CD14-positive monocyte (primary cell): ENCODE measurements around the gene PCYT2. TPM values are rescaled to one million over a fixed set of nuclear protein-coding genes. Genes with fewer than 3 reads are reported as not detected.

ENCODE experiments used
- DNase-seq, 3 donors: peaks; one replicate each; pipeline ENCODE4 v3.0.0-alpha.2; 2011 to 2022
- H2AFZ ChIP-seq: 2 replicates; pipeline ENCODE4 v1.6.0; 2012; ENCODE audit warnings: mild to moderate bottlenecking, low read depth, low read length, inconsistent platforms; ENCODE audit not compliant: insufficient read depth, poor library complexity, severe bottlenecking
- H3K27ac ChIP-seq, 2 donors: 1 replicate in 1 of 2; 2 replicates in 1 of 2; pipeline ENCODE4 v1.5.1; 2012 to 2013; ENCODE audit warnings: low read length in 2 of 2, control low read depth in 1 of 2, inconsistent platforms in 1 of 2, low read depth in 1 of 2, mild to moderate bottlenecking in 1 of 2
- H3K27me3 ChIP-seq, 2 donors: one replicate each; pipeline versions ENCODE4 v1.6.0 to v1.6.1; 2011 to 2013; ENCODE audit warnings: low read length in 2 of 2; ENCODE audit not compliant: control insufficient read depth in 2 of 2, insufficient read depth in 2 of 2
- H3K36me3 ChIP-seq, 2 donors: replicated peaks in 1 of 2; 1 replicate in 1 of 2; 2 replicates in 1 of 2; pipeline versions ENCODE4 v1.5.1 to v1.6.1; 2012 to 2013; ENCODE audit warnings: low read length in 2 of 2, control low read depth in 1 of 2, inconsistent platforms in 1 of 2, mild to moderate bottlenecking in 1 of 2; ENCODE audit not compliant: insufficient read depth in 2 of 2, control insufficient read depth in 1 of 2
- H3K4me1 ChIP-seq, 2 donors: 1 replicate in 1 of 2; 2 replicates in 1 of 2; pipeline versions ENCODE4 v1.5.1 to v1.6.1; 2012 to 2013; ENCODE audit warnings: low read length in 2 of 2, control low read depth in 1 of 2, inconsistent platforms in 1 of 2, mild to moderate bottlenecking in 1 of 2, moderate library complexity in 1 of 2; ENCODE audit not compliant: insufficient read depth in 2 of 2, control insufficient read depth in 1 of 2
- H3K4me2 ChIP-seq: replicated peaks from 2 replicates; pipeline ENCODE3; 2012; ENCODE audit warnings: low read length, moderate library complexity, mild to moderate bottlenecking; ENCODE audit not compliant: poor library complexity, severe bottlenecking; ENCODE audit errors: extremely low read depth
- H3K4me3 ChIP-seq, 3 experiments: fragments of 200-600 bp in 1 of 3; sonication (generic) in 1 of 3; replicated peaks in 1 of 3; 1 replicate in 2 of 3; 2 replicates in 1 of 3; pipeline ENCODE4 v1.5.1; 2011 to 2013; ENCODE audit warnings: low read length in 3 of 3, mild to moderate bottlenecking in 3 of 3, control low read depth in 2 of 3, low read depth in 2 of 3, inconsistent platforms in 1 of 3, moderate library complexity in 1 of 3
- H3K79me2 ChIP-seq: 2 replicates; pipeline ENCODE4 v1.6.0; 2012; ENCODE audit warnings: mild to moderate bottlenecking, control low read depth, inconsistent platforms, low read length, moderate library complexity; ENCODE audit not compliant: insufficient read depth
- H3K9ac ChIP-seq: 2 replicates; pipeline ENCODE4 v1.6.0; 2017; ENCODE audit warnings: low read length, mild to moderate bottlenecking; ENCODE audit not compliant: insufficient read depth, poor library complexity, severe bottlenecking
- H3K9me3 ChIP-seq, 2 donors: replicated peaks in 1 of 2; 1 replicate in 1 of 2; 2 replicates in 1 of 2; pipeline versions ENCODE4 v1.5.1 to v1.6.1; 2012 to 2013; ENCODE audit warnings: low read length in 2 of 2, control low read depth in 1 of 2; ENCODE audit not compliant: control insufficient read depth in 1 of 2, insufficient read depth in 1 of 2
- H4K20me1 ChIP-seq: 2 replicates; pipeline ENCODE4 v1.6.0; 2012; ENCODE audit warnings: mild to moderate bottlenecking, low read length, control low read depth, moderate library complexity; ENCODE audit not compliant: insufficient read depth
- H3K27ac Mint-ChIP-seq, 7 donors: one replicate each; pipeline ENCODE4 v1.8.0; 2020; ENCODE audit warnings: mild to moderate bottlenecking in 7 of 7, mixed read lengths in 7 of 7, moderate library complexity in 6 of 7, inconsistent platforms in 2 of 7
- H3K27me3 Mint-ChIP-seq, 3 donors: one replicate each; pipeline ENCODE4 v1.8.0; 2021 to 2022; ENCODE audit warnings: low read depth in 3 of 3, mild to moderate bottlenecking in 3 of 3, mixed read lengths in 3 of 3, moderate library complexity in 3 of 3, inconsistent platforms in 1 of 3
- H3K36me3 Mint-ChIP-seq, 2 donors: one replicate each; pipeline ENCODE4 v1.8.0; 2020; ENCODE audit warnings: mixed read lengths in 2 of 2, inconsistent platforms in 1 of 2, mild to moderate bottlenecking in 1 of 2
- H3K4me1 Mint-ChIP-seq: one replicate; pipeline ENCODE4 v1.8.0; 2020; ENCODE audit warnings: mild to moderate bottlenecking, mixed read lengths
- H3K4me3 Mint-ChIP-seq, 2 donors: one replicate each; pipeline ENCODE4 v1.8.0; 2020; ENCODE audit warnings: mild to moderate bottlenecking in 2 of 2, mixed read lengths in 2 of 2, moderate library complexity in 1 of 2
- H3K9me3 Mint-ChIP-seq, 7 donors: one replicate each; pipeline ENCODE4 v1.8.0; 2020 to 2022; ENCODE audit warnings: mixed read lengths in 7 of 7, mild to moderate bottlenecking in 6 of 7, moderate library complexity in 6 of 7, inconsistent platforms in 2 of 7
- WGBS: methylation state at CpG from one replicate; pipeline ENCODE4 v1.1.5; 2013; ENCODE audit warnings: missing lambda C conversion rate; ENCODE audit not compliant: insufficient coverage; 5-methylcytosine and 5-hydroxymethylcytosine counted together
- intact Hi-C, 2 donors: fragments of 100-400 bp; cut with micrococcal nuclease; formaldehyde crosslinking; loops; one replicate each; pipeline versions ENCODE4 v1.15.0 to v1.15.1; 2023
- polyA plus RNA-seq, 3 donors: library from polyadenylated mRNA; depleted of rRNA in 1 of 3; unstranded in 2 of 3; stranded (reverse) in 1 of 3; fragments of 300-500 nt in 2 of 3; fragments of >200 nt in 1 of 3; fragmentation: Illumina TruSeq in 2 of 3; gene quantifications; 1 replicate in 2 of 3; 2 replicates in 1 of 3; pipeline ENCODE4 v1.2.3, GENCODE V29; 2012 to 2021
- TF ChIP-seq, protein P1 (sequence below): fragments of 200-600 bp; IDR thresholded peaks from one replicate; pipeline ENCODE4 v1.8.0; 2022; ENCODE audit warnings: antibody characterized with exemption, mild to moderate bottlenecking

The PCYT2 gene
- polyA plus RNA-seq, 3 donors: 10.7 to 14.5 (median 11.0) TPM

DNA sequence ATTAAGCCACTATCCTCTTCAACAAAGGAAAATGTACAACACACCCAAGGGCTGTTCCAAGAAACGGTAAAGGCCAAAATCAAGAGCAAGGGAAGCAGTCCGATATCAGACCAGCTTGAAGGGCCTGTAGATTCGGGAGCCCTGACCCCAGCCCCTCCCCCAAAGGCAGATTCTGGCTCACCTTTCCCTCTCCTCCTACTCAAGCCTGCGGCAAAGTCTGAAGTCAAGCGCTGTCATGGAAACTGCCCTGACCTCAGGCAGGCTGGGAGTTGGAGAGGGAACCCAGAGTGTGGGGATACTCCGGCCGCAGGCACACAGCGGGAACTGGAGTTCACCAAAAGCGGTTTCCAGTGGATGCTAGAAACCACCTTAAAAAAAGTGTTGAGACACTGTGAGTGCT, 21.6 kb downstream of the PCYT2 start:
- Histone ChIP-seq H3K27ac (peak overlapping the region in 1 of 2 donors; percentile 82), H3K9ac (no peak overlapping the region), H3K36me3 (peaks cover 58 to 67% of the 10 kb centered on the region in 2 donors), H3K4me3 (peak overlapping the region in 1 of 3 experiments; percentile 90), H3K4me2 (no peak overlapping the region), H3K9me3 (no peaks in the 10 kb centered on the region), H3K27me3 (no peaks in the 10 kb centered on the region), H3K79me2 (peaks cover 74% of the 10 kb centered on the region), H3K4me1 (peaks cover 16 to 25% of the 10 kb centered on the region in 2 donors), H2AFZ (no peak overlapping the region), H4K20me1 (peaks cover 34% of the 10 kb centered on the region)
- peak overlapping the region in 2 of 7 donors; percentile 11 to 85 for H3K27ac Mint-ChIP-seq
- H3K4me1 Mint-ChIP-seq: peaks cover 15% of the 10 kb centered on the region
- H3K4me3 Mint-ChIP-seq: peak overlapping the region in 1 of 2 donors; percentile 6
- WGBS: 100% methylated on average over 7 of the region's 9 CpGs
- DNase-seq: no peak
- peaks cover 52 to 67% of the 10 kb centered on the region in 2 donors for H3K36me3 Mint-ChIP-seq
- no peaks in the 10 kb centered on the region for H3K9me3 Mint-ChIP-seq
- TF ChIP-seq, protein P1, sequence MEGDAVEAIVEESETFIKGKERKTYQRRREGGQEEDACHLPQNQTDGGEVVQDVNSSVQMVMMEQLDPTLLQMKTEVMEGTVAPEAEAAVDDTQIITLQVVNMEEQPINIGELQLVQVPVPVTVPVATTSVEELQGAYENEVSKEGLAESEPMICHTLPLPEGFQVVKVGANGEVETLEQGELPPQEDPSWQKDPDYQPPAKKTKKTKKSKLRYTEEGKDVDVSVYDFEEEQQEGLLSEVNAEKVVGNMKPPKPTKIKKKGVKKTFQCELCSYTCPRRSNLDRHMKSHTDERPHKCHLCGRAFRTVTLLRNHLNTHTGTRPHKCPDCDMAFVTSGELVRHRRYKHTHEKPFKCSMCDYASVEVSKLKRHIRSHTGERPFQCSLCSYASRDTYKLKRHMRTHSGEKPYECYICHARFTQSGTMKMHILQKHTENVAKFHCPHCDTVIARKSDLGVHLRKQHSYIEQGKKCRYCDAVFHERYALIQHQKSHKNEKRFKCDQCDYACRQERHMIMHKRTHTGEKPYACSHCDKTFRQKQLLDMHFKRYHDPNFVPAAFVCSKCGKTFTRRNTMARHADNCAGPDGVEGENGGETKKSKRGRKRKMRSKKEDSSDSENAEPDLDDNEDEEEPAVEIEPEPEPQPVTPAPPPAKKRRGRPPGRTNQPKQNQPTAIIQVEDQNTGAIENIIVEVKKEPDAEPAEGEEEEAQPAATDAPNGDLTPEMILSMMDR: no peak
- H3K27me3 Mint-ChIP-seq: peaks cover 0 to 2% (median 0%) of the 10 kb centered on the region in 3 donors
- intact Hi-C loops: no loop called here

- Histone ChIP-seq H3K9me3 (no peaks in the 10 kb centered on the region), H3K27ac (no peak overlapping the region), H3K4me1 (peaks cover 16 to 25% of the 10 kb centered on the region in 2 donors), H3K4me3 (no peak overlapping the region), H3K9ac (no peak overlapping the region), H3K79me2 (peaks cover 70% of the 10 kb centered on the region), H3K4me2 (no peak overlapping the region), H3K36me3 (peaks cover 58 to 68% of the 10 kb centered on the region in 2 donors), H4K20me1 (peaks cover 37% of the 10 kb centered on the region), H3K27me3 (no peaks in the 10 kb centered on the region), H2AFZ (no peak overlapping the region)
- Mint-ChIP-seq H3K9me3 (no peaks in the 10 kb centered on the region), H3K36me3 (peaks cover 49 to 68% of the 10 kb centered on the region in 2 donors), H3K27me3 (peaks cover 0 to 2% (median 0%) of the 10 kb centered on the region in 3 donors), H3K4me1 (peaks cover 15% of the 10 kb centered on the region), H3K27ac (peak overlapping the region in 4 of 7 donors; percentile 11 to 25 (median 13)), H3K4me3 (peak overlapping the region in 1 of 2 donors; percentile 45)
- intact Hi-C loops: no loop called here
- 98% methylated on average over 16 of the region's 16 CpGs for WGBS
- peak in 1 of 3 donors; percentile 4 for DNase-seq
- TF ChIP-seq, protein P1: no peak
Observed at GRCh38 chr17:81888988-81889595, 22.1 kb downstream of the PCYT2 start.
